AG09319 (cell line): ENCODE measurements around the gene CFAP46.
"Not testable (repeated sequence)": the region's sequence is repeated elsewhere in the genome, so short reads cannot be mapped to it uniquely, and the experiment has no call there.

Experiments
- DNase-seq: peaks from one replicate; pipeline ENCODE4 v3.0.0-alpha.2; 2010; ENCODE audit warnings: low read depth; ENCODE audit errors: extremely low read depth
- CTCF ChIP-seq: IDR thresholded peaks from 2 replicates; pipeline ENCODE4 v1.5.1; 2011; ENCODE audit warnings: low read depth, mild to moderate bottlenecking, inconsistent platforms, low read length, moderate library complexity

CFAP46 gene

DNA sequence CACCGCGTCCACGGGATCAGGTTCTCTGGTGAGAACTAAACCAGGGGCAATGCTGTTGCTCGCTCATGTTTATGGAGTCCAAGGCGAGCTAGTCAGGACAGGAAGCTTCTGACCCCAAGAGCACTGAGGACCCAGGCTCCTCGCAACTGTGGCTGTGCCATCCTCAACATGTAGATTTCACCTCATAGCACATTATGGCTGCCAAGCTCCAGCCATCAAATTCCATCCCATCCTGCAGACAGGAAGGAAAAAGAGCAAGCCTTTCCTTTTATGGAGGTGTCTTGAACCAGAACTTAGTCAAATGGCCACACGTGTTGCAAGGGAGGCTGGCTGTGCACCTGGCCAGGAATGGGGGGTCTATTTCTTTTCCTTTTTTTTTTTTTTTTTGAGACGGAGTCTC is 140.3 kb downstream of the CFAP46 start:
- no peak for TF ChIP-seq CTCF
- DNase-seq: no peak

GRCh38 chr10:132799865-132800264 is 142.5 kb downstream of the CFAP46 start:
- no peak for TF ChIP-seq CTCF
- DNase-seq: no peak

DNA sequence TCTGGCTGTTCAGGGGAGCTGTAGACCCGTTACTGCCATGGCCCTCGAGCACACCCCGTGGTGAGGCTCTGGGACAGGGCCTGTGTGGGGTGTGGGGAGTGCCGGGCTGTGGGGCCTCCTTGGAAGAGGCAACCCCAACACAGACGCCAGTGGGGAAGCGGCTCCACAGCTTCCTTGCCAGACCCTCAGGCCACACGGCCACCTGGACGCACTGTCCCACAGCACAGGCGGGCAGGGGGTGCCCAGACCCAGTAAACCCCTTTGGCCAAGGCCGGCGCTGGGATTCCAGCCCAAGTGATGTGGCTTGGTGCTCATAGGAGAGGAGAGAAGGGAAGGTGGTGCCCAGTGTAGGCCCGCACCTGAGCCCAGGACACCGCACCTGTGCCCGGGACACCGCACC is 143.5 kb downstream of the CFAP46 start:
- no peak for TF ChIP-seq CTCF
- DNase-seq: no peak

GRCh38 chr10:132798403-132798802 is 144.0 kb downstream of the CFAP46 start:
- DNase-seq: no peak

DNA sequence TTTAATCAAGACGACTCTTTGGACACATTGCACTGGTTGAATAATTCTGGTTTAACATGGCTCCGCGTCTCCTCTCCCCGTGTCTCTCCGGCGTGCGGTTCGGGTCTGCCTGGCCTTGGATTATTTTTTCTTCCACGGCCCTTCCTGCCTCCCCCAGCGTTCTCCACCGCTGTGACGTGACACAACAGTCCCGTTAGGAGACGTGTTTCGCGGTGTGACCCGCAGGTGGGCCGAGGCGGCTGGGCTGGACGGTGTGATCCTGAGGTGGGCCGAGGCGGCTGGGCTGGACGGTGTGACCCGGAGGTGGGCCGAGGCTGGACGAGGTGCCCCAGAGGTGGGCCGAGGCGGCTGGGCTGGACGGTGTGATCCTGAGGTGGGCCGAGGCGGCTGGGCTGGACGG is 144.4 kb downstream of the CFAP46 start:
- not testable (repeated sequence) for DNase-seq

More at GRCh38 chr10:132798403-132798802, 144.0 kb downstream of the CFAP46 start:
- no peak for TF ChIP-seq CTCF

- no peak for TF ChIP-seq CTCF
- no peak for DNase-seq
Observed at GRCh38 chr10:132796846-132797245, 145.5 kb downstream of the CFAP46 start.

- no peak for TF ChIP-seq CTCF
- DNase-seq: no peak
Observed at GRCh38 chr10:132793871-132794849, 148.2 kb downstream of the CFAP46 start.
